Activated gamma-delta T cell treated with anti-CD3 and anti-CD28 coated beads, Interleukin-2, amount 50 U/mL, for 16 hours (primary cell): ENCODE measurements around the gene CFAP92.
A peak's percentile ranks its signal among the peaks of the same experiment; 100 is the strongest.
"Not testable (repeated sequence)": the region's sequence is repeated elsewhere in the genome, so short reads cannot be mapped to it uniquely, and the experiment has no call there.

Experiments
- DNase-seq: peaks from one replicate; pipeline ENCODE4 v3.0.0-alpha.2; 2020; ENCODE audit warnings: low read depth

The CFAP92 gene

GRCh38 chr3:128889139-128889894 is 104.6 kb downstream of the CFAP92 start:
- DNase-seq, result no peak

- DNase-seq, result no peak
Observed at GRCh38 chr3:128884992-128885391, 108.9 kb downstream of the CFAP92 start.

- DNase-seq, result no peak
Observed at GRCh38 chr3:128882719-128883118, 111.2 kb downstream of the CFAP92 start.

- no peak for DNase-seq
Observed at GRCh38 chr3:128881576-128881975, 112.3 kb downstream of the CFAP92 start.

GRCh38 chr3:128880455-128880854 is 113.4 kb downstream of the CFAP92 start:
- not testable (repeated sequence) for DNase-seq

GRCh38 chr3:128879991-128880390 is 113.9 kb downstream of the CFAP92 start:
- no peak for DNase-seq

GRCh38 chr3:128879125-128879969 is 114.5 kb downstream of the CFAP92 start, which contains the start of gene ACAD9:
TSS of gene ACAD9 (plus strand) at chr3:128879620. CDS start at chr3:128879692, 72 bp downstream.
- peak; percentile 93 for DNase-seq

GRCh38 chr3:128878556-128879124 is 115.2 kb downstream of the CFAP92 start:
- DNase-seq, result no peak

GRCh38 chr3:128878011-128878457 is 115.8 kb downstream of the CFAP92 start:
- DNase-seq, result no peak

GRCh38 chr3:128875556-128876120 is 118.2 kb downstream of the CFAP92 start:
- DNase-seq, result peak; percentile 32

- DNase-seq, result no peak
Observed at GRCh38 chr3:128874481-128875180, 119.2 kb downstream of the CFAP92 start.

GRCh38 chr3:128873244-128874022 is 120.4 kb downstream of the CFAP92 start:
- DNase-seq, result no peak

- no peak for DNase-seq
Observed at GRCh38 chr3:128872744-128873143, 121.1 kb downstream of the CFAP92 start.

- no peak for DNase-seq
Observed at GRCh38 chr3:128872282-128872681, 121.6 kb downstream of the CFAP92 start.

GRCh38 chr3:128870347-128870746 is 123.5 kb downstream of the CFAP92 start:
- no peak for DNase-seq

- no peak for DNase-seq
Observed at GRCh38 chr3:128867200-128868125, 126.4 kb downstream of the CFAP92 start.

GRCh38 chr3:128864849-128865804 is 128.7 kb downstream of the CFAP92 start:
- not testable (repeated sequence) for DNase-seq

- no peak for DNase-seq
Observed at GRCh38 chr3:128864351-128864811, 129.5 kb downstream of the CFAP92 start.
